K562 (cell line): ENCODE results near the gene NCKIPSD. TPM values are rescaled to one million over a fixed set of nuclear protein-coding genes. Genes with fewer than 3 reads are reported as not detected.

ENCODE experiments used
- CBX5 ChIP-seq: IDR thresholded peaks from 2 replicates; pipeline ENCODE4 v1.6.1; 2014; ENCODE audit warnings: low read depth, borderline replicate concordance
- ELF1 ChIP-seq: fragments of 200-800 bp; sonication (Bioruptor generic); IDR thresholded peaks from 2 replicates; pipeline ENCODE4 v1.6.1; 2016; ENCODE audit warnings: missing genetic modification characterization, missing compliant biosample characterization
- HCFC1 ChIP-seq: IDR thresholded peaks from 2 replicates; pipeline ENCODE4 v1.6.1; 2012; ENCODE audit warnings: low read depth, low read length, improper control_type of control experiment
- HNRNPL ChIP-seq: fragments of 200-400 bp; formaldehyde crosslinking; IDR thresholded peaks from 2 replicates; pipeline ENCODE4 v1.6.1; 2017; ENCODE audit warnings: low read depth, mild to moderate bottlenecking, low read length
- KAT2B ChIP-seq: IDR thresholded peaks from one replicate; pipeline ENCODE4 v1.6.1; 2012; ENCODE audit warnings: low read depth, mild to moderate bottlenecking, control low read depth, inconsistent platforms, low read length, moderate library complexity
- L3MBTL2 ChIP-seq: fragments of 450-650 bp; IDR thresholded peaks from 2 replicates; pipeline ENCODE4 v1.6.1; 2016; ENCODE audit warnings: mild to moderate bottlenecking, moderate library complexity
- MCM2 ChIP-seq: fragments of 450-650 bp; IDR thresholded peaks from 2 replicates; pipeline ENCODE4 v1.6.1; 2017; ENCODE audit warnings: low read depth, mild to moderate bottlenecking
- MYNN ChIP-seq, 2 experiments: sonication (generic); formaldehyde crosslinking in 1 of 2; IDR thresholded peaks; 2 replicates each; pipeline versions ENCODE4 v1.5.0 to v1.6.1; 2016 to 2020; ENCODE audit warnings: antibody characterized with exemption in 1 of 2, missing genetic modification reagents in 1 of 2
- PHB2 ChIP-seq: fragments of 450-650 bp; IDR thresholded peaks from 2 replicates; pipeline ENCODE4 v1.6.1; 2017; ENCODE audit warnings: low read depth
- PML ChIP-seq: IDR thresholded peaks from 2 replicates; pipeline ENCODE4 v1.6.1; 2012; ENCODE audit warnings: low read length, inconsistent platforms
- PRMT5 ChIP-seq: sonication (generic); formaldehyde crosslinking; IDR thresholded peaks from 2 replicates; pipeline ENCODE4 v1.5.0; 2020; ENCODE audit warnings: missing genetic modification reagents
- SMARCE1 ChIP-seq: fragments of 450-650 bp; IDR thresholded peaks from 2 replicates; pipeline ENCODE4 v1.7.1; 2016; ENCODE audit warnings: mild to moderate bottlenecking
- SRSF1 ChIP-seq: fragments of 200-400 bp; formaldehyde crosslinking; IDR thresholded peaks from 2 replicates; pipeline ENCODE4 v1.6.1; 2017; ENCODE audit warnings: mild to moderate bottlenecking, low read depth, low read length, moderate library complexity
- XRCC4 ChIP-seq: IDR thresholded peaks from one replicate; pipeline ENCODE4 v1.6.1; 2011; ENCODE audit not compliant: insufficient read depth, insufficient read length; ENCODE audit errors: extremely low read depth
- ZNF445 ChIP-seq: fragments of 250-450 bp; sonication (Bioruptor Pico); IDR thresholded peaks from 2 replicates; pipeline ENCODE4 v1.4.0; 2020; ENCODE audit warnings: low read depth, mild to moderate bottlenecking, moderate library complexity
- ZNF766 ChIP-seq: fragments of 200-800 bp; sonication (Bioruptor generic); conservative IDR thresholded peaks from 2 replicates; pipeline ENCODE4 v1.6.1; 2016; ENCODE audit warnings: missing genetic modification characterization, missing compliant biosample characterization
- ZNF780A ChIP-seq: fragments of 250-450 bp; sonication (Bioruptor Pico); IDR thresholded peaks from 2 replicates; pipeline ENCODE4 v1.5.0; 2021; ENCODE audit warnings: mild to moderate bottlenecking
- polyA plus RNA-seq, 8 experiments: library from polyadenylated mRNA; depleted of rRNA in 4 of 8; stranded (reverse) in 5 of 8; unstranded in 3 of 8; fragments of >200 nt; fragmentation: Nextera tagmentation in 2 of 8; fragmentation: Illumina TruSeq in 1 of 8; extraction: Ambion mirVana in 2 of 8; extraction: Trizol in 1 of 8; gene quantifications; 2 replicates each; pipeline versions ENCODE4 v1.2.1 to v1.2.3, GENCODE V29; 2011 to 2014; ENCODE audit warnings: inconsistent platforms in 1 of 8, missing spikeins in 1 of 8
- total RNA-seq, 7 experiments: library from RNA; depleted of rRNA in 6 of 7; stranded (reverse); fragments of >200 nt in 6 of 7; fragmentation: Illumina TruSeq in 2 of 7; extraction: Trizol in 2 of 7; gene quantifications; 2 replicates each; pipeline versions ENCODE4 v1.2.1 to v1.2.3, GENCODE V29; 2011 to 2021; ENCODE audit warnings: low replicate concordance in 1 of 7
- TF ChIP-seq, protein P1 (sequence below): fragments of 450-650 bp; IDR thresholded peaks from one replicate; pipeline ENCODE4 v1.6.1; 2018; ENCODE audit warnings: mild to moderate bottlenecking, moderate library complexity; ENCODE audit not compliant: partially characterized antibody
- TF ChIP-seq, protein P2 (sequence below): fragments of 150-350 bp; conservative IDR thresholded peaks from 2 replicates; pipeline ENCODE4 v1.6.1; 2014; ENCODE audit warnings: low read length
- TF ChIP-seq, protein P3 (sequence below), 2 experiments: IDR thresholded peaks; 2 replicates each; pipeline ENCODE4 v1.6.1; 2011; ENCODE audit warnings: borderline replicate concordance in 1 of 2, control low read depth in 1 of 2, low read depth in 1 of 2, low read length in 1 of 2, mild to moderate bottlenecking in 1 of 2, mixed read lengths in 1 of 2, moderate library complexity in 1 of 2; ENCODE audit not compliant: insufficient read depth in 1 of 2, insufficient read length in 1 of 2, poor library complexity in 1 of 2, severe bottlenecking in 1 of 2; ENCODE audit errors: extremely low read depth in 1 of 2
- TF ChIP-seq, protein P4 (sequence below): sonication (generic); formaldehyde crosslinking; IDR thresholded peaks from 2 replicates; pipeline ENCODE4 v1.8.0; 2022; ENCODE audit warnings: mild to moderate bottlenecking, low read depth, missing genetic modification reagents

The NCKIPSD gene
- total and polyA plus RNA-seq, 9 of the 15 experiments (the other 6 are each of a cell fraction or from before 2014, with no cell fraction given), result 0.49 to 24.4 (median 12.3) TPM

DNA sequence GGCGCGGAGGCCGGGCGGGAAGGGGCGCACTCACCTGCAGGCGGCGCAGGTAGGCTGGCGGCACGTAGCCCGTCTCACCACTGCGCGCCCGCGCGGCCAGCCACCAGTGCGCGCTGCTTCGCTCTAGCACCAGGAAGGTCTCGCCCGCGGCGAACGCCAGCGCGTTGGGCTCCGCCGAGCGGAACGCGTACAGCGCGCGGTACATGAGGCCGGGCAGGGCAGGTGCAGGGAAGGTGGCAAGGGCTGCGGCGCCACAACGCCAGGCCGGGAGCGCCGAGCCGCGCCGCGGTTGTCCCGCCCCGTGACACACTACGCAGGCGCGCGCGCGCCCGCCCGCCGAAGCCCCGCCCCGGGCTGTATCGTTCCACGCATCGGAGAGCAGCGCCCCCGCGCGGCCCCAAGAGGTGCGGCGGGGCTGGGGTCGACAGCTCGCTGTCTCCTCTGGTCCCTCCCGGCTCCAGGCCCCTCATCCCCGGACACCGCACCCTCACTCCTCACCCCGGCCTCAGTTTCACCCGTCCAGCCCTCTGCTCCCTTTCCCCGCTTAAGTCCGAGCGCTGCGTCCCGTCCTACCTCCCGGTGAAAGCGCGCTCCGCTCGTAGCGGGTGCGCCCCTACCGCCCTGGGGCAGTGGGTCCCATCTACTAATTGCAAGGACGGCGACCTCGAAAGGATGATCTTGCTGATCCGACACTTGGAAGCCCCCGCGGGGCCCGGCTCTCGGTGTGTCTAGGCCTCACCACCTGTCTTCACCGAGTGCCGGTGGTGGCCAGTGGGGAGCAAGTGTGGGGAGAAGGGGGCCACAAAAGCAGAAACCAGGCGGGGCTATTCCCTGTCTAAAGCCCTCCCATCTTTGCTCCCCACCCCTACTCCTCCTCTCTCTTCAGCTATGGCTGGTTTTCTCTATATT lies at the start of gene NCKIPSD (continued):
- TF ChIP-seq XRCC4 (no peak), SRSF1 (no peak), ELF1 (tag) (no peak), ZNF780A (CRISPR knock-in tag) (no peak), HNRNPL (0 out of 2 replicates have a peak, but pooled peaks have one; percentile 75), SMARCE1 (no peak), PML (no peak; the same call in 1 of the 2 replicates), MCM2 (no peak), CBX5 (no peak), MYNN (IDR thresholded peaks at IDR 0.05) (no peak), MYNN (CRISPR knock-in tag; IDR thresholded peaks at IDR 0.05) (no peak), KAT2B (no peak), ZNF445 (CRISPR knock-in tag) (no peak), ZNF766 (CRISPR knock-in tag) (no peak), HCFC1 (0 out of 2 replicates have a peak, but pooled peaks have one; percentile 7), PHB2 (no peak), L3MBTL2 (no peak), PRMT5 (no peak)
- TF ChIP-seq, protein P1, sequence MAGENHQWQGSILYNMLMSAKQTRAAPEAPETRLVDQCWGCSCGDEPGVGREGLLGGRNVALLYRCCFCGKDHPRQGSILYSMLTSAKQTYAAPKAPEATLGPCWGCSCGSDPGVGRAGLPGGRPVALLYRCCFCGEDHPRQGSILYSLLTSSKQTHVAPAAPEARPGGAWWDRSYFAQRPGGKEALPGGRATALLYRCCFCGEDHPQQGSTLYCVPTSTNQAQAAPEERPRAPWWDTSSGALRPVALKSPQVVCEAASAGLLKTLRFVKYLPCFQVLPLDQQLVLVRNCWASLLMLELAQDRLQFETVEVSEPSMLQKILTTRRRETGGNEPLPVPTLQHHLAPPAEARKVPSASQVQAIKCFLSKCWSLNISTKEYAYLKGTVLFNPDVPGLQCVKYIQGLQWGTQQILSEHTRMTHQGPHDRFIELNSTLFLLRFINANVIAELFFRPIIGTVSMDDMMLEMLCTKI, result no peak
- TF ChIP-seq, protein P2, sequence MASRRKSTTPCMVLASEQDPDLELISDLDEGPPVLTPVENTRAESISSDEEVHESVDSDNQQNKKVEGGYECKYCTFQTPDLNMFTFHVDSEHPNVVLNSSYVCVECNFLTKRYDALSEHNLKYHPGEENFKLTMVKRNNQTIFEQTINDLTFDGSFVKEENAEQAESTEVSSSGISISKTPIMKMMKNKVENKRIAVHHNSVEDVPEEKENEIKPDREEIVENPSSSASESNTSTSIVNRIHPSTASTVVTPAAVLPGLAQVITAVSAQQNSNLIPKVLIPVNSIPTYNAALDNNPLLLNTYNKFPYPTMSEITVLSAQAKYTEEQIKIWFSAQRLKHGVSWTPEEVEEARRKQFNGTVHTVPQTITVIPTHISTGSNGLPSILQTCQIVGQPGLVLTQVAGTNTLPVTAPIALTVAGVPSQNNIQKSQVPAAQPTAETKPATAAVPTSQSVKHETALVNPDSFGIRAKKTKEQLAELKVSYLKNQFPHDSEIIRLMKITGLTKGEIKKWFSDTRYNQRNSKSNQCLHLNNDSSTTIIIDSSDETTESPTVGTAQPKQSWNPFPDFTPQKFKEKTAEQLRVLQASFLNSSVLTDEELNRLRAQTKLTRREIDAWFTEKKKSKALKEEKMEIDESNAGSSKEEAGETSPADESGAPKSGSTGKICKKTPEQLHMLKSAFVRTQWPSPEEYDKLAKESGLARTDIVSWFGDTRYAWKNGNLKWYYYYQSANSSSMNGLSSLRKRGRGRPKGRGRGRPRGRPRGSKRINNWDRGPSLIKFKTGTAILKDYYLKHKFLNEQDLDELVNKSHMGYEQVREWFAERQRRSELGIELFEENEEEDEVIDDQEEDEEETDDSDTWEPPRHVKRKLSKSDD, result no peak
- TF ChIP-seq, protein P3, sequence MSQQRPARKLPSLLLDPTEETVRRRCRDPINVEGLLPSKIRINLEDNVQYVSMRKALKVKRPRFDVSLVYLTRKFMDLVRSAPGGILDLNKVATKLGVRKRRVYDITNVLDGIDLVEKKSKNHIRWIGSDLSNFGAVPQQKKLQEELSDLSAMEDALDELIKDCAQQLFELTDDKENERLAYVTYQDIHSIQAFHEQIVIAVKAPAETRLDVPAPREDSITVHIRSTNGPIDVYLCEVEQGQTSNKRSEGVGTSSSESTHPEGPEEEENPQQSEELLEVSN (IDR thresholded peaks at IDR 0.05; ENCODE audit: borderline replicate concordance in 1 of 2, extremely low read depth in 1 of 2, insufficient read depth in 1 of 2, insufficient read length in 1 of 2, low read depth in 1 of 2, low read length in 1 of 2, poor library complexity in 1 of 2, severe bottlenecking in 1 of 2), result peak in 1 of 2 experiments; percentile 8
- TF ChIP-seq, protein P4, sequence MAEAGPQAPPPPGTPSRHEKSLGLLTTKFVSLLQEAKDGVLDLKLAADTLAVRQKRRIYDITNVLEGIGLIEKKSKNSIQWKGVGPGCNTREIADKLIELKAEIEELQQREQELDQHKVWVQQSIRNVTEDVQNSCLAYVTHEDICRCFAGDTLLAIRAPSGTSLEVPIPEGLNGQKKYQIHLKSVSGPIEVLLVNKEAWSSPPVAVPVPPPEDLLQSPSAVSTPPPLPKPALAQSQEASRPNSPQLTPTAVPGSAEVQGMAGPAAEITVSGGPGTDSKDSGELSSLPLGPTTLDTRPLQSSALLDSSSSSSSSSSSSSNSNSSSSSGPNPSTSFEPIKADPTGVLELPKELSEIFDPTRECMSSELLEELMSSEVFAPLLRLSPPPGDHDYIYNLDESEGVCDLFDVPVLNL (CRISPR knock-in tag), result no peak
